HUES6 (cell line): Measurements from ENCODE around the gene IKBKG.

Source experiments
- H3K27ac ChIP-seq: 2 replicates; pipeline ENCODE4 v1.7.0; 2013; ENCODE audit warnings: low read depth, mild to moderate bottlenecking, low read length, inconsistent platforms
- H3K27me3 ChIP-seq: 2 replicates; pipeline ENCODE4 v1.6.1; 2013; ENCODE audit warnings: low read length; ENCODE audit not compliant: control insufficient read depth, insufficient read depth
- H3K36me3 ChIP-seq: 2 replicates; pipeline ENCODE4 v1.6.1; 2013; ENCODE audit warnings: low read length; ENCODE audit not compliant: control insufficient read depth, insufficient read depth
- H3K4me1 ChIP-seq: 2 replicates; pipeline ENCODE4 v1.6.1; 2013; ENCODE audit warnings: low read length; ENCODE audit not compliant: control insufficient read depth, insufficient read depth
- H3K4me3 ChIP-seq: 2 replicates; pipeline ENCODE4 v1.5.1; 2013; ENCODE audit warnings: low read depth, low read length
- H3K9ac ChIP-seq: one replicate; pipeline ENCODE4 v1.6.1; 2013; ENCODE audit warnings: mild to moderate bottlenecking, low read length
- H3K9me3 ChIP-seq: 2 replicates; pipeline ENCODE4 v1.6.1; 2013; ENCODE audit warnings: low read depth, low read length; ENCODE audit not compliant: control insufficient read depth, insufficient read depth

Gene IKBKG

DNA sequence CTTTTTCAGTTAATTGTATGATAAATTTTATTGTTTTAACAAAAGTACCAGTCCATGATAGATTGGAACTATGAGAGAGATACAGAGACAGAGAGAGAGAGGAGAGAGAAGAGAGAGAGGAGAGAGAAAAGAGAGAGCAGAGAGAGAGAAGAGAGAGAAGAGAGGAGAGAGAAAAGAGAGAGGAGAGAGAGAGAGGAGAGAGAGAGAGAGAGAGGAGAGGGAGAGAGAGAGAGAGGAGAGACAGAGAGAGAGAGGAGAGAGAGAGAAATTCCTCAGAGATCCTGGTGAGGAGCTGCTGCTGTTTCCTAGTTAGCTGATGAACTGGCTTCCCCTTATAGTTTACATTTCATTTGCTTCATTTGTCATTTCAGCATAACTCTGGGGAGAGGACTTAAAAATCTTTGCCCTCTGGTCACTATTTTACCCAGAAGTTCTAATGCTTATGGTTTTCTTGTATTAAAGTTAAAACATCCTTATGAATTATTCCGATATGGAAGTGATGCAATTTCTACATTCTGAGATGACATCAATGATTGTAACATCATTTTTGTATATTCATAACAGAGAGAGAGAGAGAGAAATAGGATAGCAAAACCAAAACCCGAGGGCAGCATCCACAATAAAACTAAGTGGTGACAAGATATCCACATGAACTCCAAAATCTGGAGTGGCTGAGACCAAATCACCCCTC lies 48.3 kb downstream of the IKBKG start:
- H3K27me3 ChIP-seq = no peaks in the 10 kb centered on the region
- no peak overlapping the region; the same call in none of the 2 replicates for H3K4me3 ChIP-seq
- H3K4me1 ChIP-seq = peaks cover 13% of the 10 kb centered on the region; the same call in 1 of the 2 replicates
- H3K27ac ChIP-seq = 0 out of 2 replicates have a peak overlapping the region, but pooled peaks have one; percentile 12
- H3K9ac ChIP-seq = no peak overlapping the region
- H3K36me3 ChIP-seq = no peaks in the 10 kb centered on the region
- H3K9me3 ChIP-seq = peaks cover 76% of the 10 kb centered on the region

DNA sequence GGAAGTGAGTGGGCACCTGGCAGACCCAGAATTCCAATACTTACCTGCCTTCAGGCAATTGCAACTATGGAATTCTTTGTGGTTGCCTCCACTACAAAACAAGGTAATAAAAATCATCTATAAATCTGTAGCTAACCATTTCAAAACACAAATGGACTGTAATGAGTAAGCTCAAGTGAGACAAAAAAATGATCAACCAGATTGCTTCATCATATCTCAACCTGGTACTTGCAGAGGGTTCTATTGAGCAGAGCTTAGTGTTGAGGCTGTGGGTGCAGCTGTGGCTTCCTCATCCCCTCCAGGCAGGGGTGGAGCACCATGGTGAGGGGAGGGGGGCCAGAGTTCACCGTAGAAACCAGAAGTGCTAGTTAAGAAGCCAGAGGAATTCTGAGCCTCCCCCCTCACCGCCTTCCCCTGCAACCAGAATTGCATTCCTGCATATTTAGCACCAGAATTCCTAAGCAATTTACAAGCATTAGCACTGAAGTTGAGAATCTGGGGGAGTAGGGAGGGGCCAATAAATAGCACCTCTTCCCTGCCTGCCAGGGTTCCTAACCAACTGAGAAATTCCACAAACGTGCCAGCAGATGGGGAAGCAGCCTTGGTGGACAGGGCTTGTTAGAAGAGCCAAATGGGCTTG lies 49.0 kb downstream of the IKBKG start:
- Histone ChIP-seq H3K9me3 (peaks cover 75% of the 10 kb centered on the region), H3K4me3 (no peak overlapping the region), H3K4me1 (peaks cover 13% of the 10 kb centered on the region; the same call in 1 of the 2 replicates), H3K9ac (no peak overlapping the region), H3K36me3 (no peaks in the 10 kb centered on the region), H3K27ac (0 out of 2 replicates have a peak overlapping the region, but pooled peaks have one; percentile 12), H3K27me3 (no peaks in the 10 kb centered on the region)

DNA sequence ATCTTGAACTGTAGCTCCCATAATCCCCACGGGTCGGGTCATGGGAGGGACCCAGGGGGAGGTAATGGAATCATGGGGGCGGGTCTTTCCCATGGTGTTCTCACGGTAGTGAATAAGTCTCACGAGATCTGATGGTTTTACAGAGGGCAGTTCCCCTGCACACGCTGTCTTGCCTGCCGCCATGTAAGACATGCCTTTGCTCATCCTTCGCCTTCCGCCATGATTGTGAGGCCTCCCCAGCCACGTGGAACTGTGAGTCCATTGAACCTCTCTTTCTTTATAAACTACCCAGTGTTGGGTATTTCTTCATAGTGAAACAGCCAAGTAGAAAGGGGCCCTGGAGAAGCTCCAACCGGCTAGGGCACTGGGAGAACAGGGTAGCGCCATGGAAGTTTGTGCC lies 49.8 kb downstream of the IKBKG start:
- no peak overlapping the region for H3K9ac ChIP-seq
- peaks cover 13% of the 10 kb centered on the region; the same call in 1 of the 2 replicates for H3K4me1 ChIP-seq
- H3K9me3 ChIP-seq = peaks cover 74% of the 10 kb centered on the region
- H3K36me3 ChIP-seq = no peaks in the 10 kb centered on the region
- H3K27me3 ChIP-seq = no peaks in the 10 kb centered on the region
- H3K4me3 ChIP-seq = no peak overlapping the region; the same call in 1 of the 2 replicates
- no peak overlapping the region for H3K27ac ChIP-seq

GRCh38 chrX:154598656-154599055 lies 51.2 kb downstream of the IKBKG start:
- Histone ChIP-seq H3K36me3 (no peaks in the 10 kb centered on the region), H3K9ac (no peak overlapping the region), H3K4me3 (no peak overlapping the region), H3K4me1 (peaks cover 13% of the 10 kb centered on the region; the same call in 1 of the 2 replicates), H3K9me3 (peaks cover 66% of the 10 kb centered on the region), H3K27me3 (no peaks in the 10 kb centered on the region), H3K27ac (no peak overlapping the region)

DNA sequence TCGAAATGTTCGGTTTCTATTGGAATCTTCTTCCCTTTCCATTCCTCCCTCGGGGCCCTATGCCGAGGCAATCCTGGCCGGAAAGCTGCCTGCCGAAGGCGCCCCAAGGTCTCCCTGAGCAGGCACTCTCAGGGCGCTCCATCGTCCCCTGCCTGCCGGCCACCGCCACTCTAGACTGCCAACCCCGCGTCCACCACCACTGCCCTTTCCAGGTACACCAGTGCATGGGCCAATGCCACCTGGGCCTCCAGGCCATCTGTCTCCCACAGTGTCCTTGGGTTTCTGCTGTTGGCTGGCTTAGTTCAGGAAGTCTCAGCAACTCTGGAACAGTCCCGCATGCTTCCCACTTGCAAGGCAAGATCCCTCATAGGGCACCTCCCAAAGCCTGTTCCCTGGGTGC lies 52.1 kb downstream of the IKBKG start:
- H3K27ac ChIP-seq = no peak overlapping the region
- H3K36me3 ChIP-seq = no peaks in the 10 kb centered on the region
- peaks cover 19% of the 10 kb centered on the region for H3K4me1 ChIP-seq
- H3K9ac ChIP-seq = no peak overlapping the region
- H3K27me3 ChIP-seq = no peaks in the 10 kb centered on the region
- H3K4me3 ChIP-seq = no peak overlapping the region
- H3K9me3 ChIP-seq = peaks cover 62% of the 10 kb centered on the region

GRCh38 chrX:154600759-154601374 lies 53.4 kb downstream of the IKBKG start:
- H3K27me3 ChIP-seq = no peaks in the 10 kb centered on the region
- H3K27ac ChIP-seq = no peak overlapping the region
- no peak overlapping the region for H3K9ac ChIP-seq

DNA sequence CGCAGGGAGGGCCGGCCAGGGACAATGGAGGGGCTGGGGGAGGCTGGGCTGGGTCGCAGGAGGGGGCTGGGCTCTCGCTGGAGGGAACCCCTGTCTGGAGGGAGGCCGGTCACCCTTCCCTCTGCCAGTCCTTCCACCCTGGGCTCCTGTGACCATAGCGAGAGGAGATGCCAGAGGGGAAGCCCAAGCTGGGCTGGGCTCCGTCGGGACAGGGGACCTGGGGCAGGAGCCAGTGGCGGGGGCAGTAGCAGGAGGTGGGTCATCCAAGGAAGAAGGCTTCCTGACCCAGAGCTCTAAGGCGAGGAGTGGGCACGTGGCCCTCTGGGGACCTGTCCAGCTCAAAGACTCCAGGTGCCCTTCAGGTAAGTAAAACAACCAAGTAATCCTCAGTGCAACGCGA lies 54.8 kb downstream of the IKBKG start:
- Histone ChIP-seq H3K4me1 (peaks cover 6% of the 10 kb centered on the region; the same call in 1 of the 2 replicates), H3K9ac (no peak overlapping the region), H3K9me3 (peaks cover 52% of the 10 kb centered on the region), H3K36me3 (no peaks in the 10 kb centered on the region), H3K27ac (no peak overlapping the region), H3K4me3 (no peak overlapping the region), H3K27me3 (no peaks in the 10 kb centered on the region)

More at GRCh38 chrX:154600759-154601374, 53.4 kb downstream of the IKBKG start:
- Histone ChIP-seq H3K36me3 (no peaks in the 10 kb centered on the region), H3K4me3 (no peak overlapping the region), H3K4me1 (peaks cover 11% of the 10 kb centered on the region), H3K9me3 (peaks cover 57% of the 10 kb centered on the region)

DNA sequence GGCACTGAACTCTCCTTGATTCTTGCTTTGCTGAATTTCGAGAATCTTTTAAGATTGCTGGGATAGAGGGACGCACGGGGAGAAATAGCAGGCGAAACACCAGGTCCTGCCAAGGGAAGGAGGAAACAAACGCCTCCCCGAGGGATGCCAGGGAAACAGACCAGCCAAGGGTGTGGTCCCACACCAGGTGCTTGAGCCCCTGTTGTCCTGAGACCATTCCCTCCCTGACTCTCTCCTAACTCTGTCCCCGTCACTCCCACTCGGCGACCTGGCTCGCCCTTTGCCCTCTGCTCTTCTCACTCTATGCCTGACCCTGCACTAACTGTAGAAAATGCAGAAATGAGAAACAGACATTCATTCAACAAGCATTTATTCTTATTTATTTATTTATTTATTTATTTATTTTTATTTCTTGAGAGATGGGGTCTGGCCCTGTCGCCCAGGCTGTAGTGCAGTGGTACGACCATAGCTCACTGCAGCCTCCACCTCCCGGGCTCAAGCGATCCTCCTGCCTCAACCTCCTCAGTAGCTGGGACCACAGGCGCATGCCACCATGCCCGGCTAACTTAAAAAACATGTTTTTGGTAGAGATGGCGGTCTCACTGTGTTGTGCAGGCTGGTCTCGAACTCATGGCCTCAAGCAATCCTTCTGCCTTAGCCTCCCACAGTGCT lies 55.5 kb downstream of the IKBKG start:
- Histone ChIP-seq H3K36me3 (no peaks in the 10 kb centered on the region), H3K27ac (no peak overlapping the region), H3K4me3 (no peak overlapping the region), H3K27me3 (no peaks in the 10 kb centered on the region), H3K9ac (no peak overlapping the region), H3K9me3 (peaks cover 48% of the 10 kb centered on the region), H3K4me1 (peaks cover 6% of the 10 kb centered on the region; the same call in 1 of the 2 replicates)

- peaks cover 48% of the 10 kb centered on the region for H3K9me3 ChIP-seq
- no peaks in the 10 kb centered on the region for H3K27me3 ChIP-seq
- no peaks in the 10 kb centered on the region for H3K36me3 ChIP-seq
- no peak overlapping the region for H3K27ac ChIP-seq
- peaks cover 6% of the 10 kb centered on the region; the same call in 1 of the 2 replicates for H3K4me1 ChIP-seq
- H3K9ac ChIP-seq = no peak overlapping the region
- no peak overlapping the region for H3K4me3 ChIP-seq
Measured at GRCh38 chrX:154603438-154604430, 56.3 kb downstream of the IKBKG start.

- Histone ChIP-seq H3K36me3 (no peaks in the 10 kb centered on the region), H3K27me3 (no peaks in the 10 kb centered on the region), H3K9ac (no peak overlapping the region), H3K4me3 (no peak overlapping the region), H3K27ac (no peak overlapping the region), H3K4me1 (peaks cover 6% of the 10 kb centered on the region; the same call in 1 of the 2 replicates), H3K9me3 (peaks cover 40% of the 10 kb centered on the region)
Measured at GRCh38 chrX:154605566-154605965, 58.1 kb downstream of the IKBKG start.
